Stimulated activated effector memory CD8-positive, alpha-beta T cell treated with anti-CD3 and anti-CD28 coated beads, Interleukin-12 subunit alpha, Interleukin-12 subunit beta, amount 100 ng/mL, for 72 hours (primary cell): ENCODE data around the gene BAHCC1.

Experiments used
- ATAC-seq: fragments of 150-1000 bp; cut with Tn5 transposase; 2 replicates; pipeline ENCODE4 v1.10.0; 2021
- DNase-seq, 2 donors: peaks; one replicate each; pipeline ENCODE4 v3.0.0; 2021 to 2022; ENCODE audit warnings: low spot score in 2 of 2
- H3K27ac Mint-ChIP-seq: one replicate; pipeline ENCODE4 v1.8.0; 2022; ENCODE audit warnings: mild to moderate bottlenecking, mixed read lengths
- H3K36me3 Mint-ChIP-seq: one replicate; pipeline ENCODE4 v1.8.0; 2022; ENCODE audit warnings: mild to moderate bottlenecking, mixed read lengths
- H3K4me1 Mint-ChIP-seq: one replicate; pipeline ENCODE4 v1.8.0; 2022; ENCODE audit warnings: mixed read lengths
- H3K4me3 Mint-ChIP-seq: one replicate; pipeline ENCODE4 v1.8.0; 2022; ENCODE audit warnings: mild to moderate bottlenecking, mixed read lengths
- H3K9me3 Mint-ChIP-seq: one replicate; pipeline ENCODE4 v1.8.0; 2022; ENCODE audit warnings: mixed read lengths

BAHCC1 gene

DNA sequence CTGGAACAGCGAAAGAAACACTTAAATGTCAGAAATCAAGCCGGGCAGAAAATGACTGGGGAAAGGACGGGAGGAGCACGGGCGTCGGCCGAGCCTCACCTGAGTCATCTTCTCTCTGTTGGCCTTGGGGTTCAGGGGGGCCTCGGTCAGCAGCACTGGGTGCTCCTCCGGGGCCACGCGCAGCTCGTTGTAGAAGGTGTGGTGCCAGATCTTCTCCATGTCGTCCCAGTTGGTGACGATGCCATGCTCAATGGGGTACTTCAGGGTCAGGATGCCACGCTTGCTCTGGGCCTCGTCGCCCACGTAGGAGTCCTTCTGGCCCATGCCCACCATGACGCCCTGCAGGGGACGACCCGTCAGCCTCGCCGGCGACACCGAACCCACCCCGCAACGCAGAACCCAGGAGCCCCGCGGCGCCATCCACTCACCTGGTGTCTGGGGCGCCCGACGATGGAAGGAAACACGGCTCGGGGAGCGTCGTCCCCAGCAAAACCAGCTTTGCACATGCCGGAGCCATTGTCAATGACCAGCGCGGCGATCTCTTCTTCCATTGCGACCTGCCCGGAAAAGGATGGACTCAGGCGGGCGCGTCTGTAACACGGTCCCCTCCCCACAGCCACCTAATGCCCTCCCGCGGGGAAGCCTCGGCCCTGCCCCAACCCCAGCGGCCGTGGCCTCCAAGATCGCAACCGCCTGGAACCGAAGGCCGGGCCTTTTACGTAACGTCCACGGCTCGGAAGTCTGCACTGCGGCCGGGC is 116.7 kb downstream of the BAHCC1 start:
- peak overlapping the region; percentile 98 for H3K4me3 Mint-ChIP-seq
- peaks cover 60% of the 10 kb centered on the region for H3K36me3 Mint-ChIP-seq
- H3K4me1 Mint-ChIP-seq = peaks cover 41% of the 10 kb centered on the region
- DNase-seq (no peak), ATAC-seq (peak; percentile 0)
- H3K9me3 Mint-ChIP-seq = no peaks in the 10 kb centered on the region
- H3K27ac Mint-ChIP-seq = peak overlapping the region; percentile 99

DNA sequence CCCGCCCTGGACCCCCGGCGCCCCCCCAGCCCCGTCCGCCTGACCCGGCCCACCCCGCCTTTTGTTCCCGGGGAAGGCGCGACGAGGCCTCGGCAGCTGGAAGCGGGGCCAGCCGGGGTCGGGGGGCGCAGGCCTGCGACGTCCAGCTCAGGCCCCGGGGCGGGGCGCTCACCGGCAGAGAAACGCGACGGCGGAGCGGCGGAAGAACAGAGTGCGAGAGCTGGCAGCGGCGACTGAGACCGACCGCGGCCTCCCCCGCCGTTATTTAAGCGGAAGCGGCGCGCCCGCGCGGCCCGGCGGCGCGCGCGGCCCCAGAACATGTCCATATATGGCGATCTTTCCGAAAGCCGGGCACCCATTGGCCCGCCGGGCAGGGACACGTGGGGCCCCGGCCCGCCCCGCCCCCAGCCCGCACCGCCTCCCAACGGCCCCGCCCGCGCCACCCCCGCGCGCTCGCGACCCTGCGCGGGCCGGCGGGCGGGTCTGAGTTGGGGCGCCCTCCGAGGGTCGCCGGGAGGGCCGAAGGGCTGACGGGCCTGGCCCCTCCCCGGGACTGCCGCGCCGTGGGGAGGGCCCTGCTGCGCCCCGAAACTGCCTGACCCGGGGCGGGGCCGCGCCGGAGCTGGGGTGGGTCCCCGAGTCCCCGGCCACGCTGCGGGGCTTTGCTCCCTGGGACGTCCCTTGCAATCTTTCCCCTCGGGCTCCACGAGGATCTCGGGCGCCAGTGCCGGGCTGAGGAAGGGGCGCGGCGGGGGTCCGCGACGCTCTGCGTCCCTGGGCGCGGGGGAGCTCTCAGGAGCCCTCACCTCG is 117.5 kb downstream of the BAHCC1 start, which contains the start of gene ACTG1:
Gene ACTG1 (minus strand): TSS at position 238 of the 810 bp plus-strand sequence. CDS start 445 bp downstream, outside the sequence.
- Mint-ChIP-seq H3K4me1 (peaks cover 38% of the 10 kb centered on the region), H3K36me3 (peaks cover 55% of the 10 kb centered on the region)

GRCh38 chr17:81513372-81513752 is 118.1 kb downstream of the BAHCC1 start:
- Mint-ChIP-seq H3K9me3 (no peaks in the 10 kb centered on the region), H3K4me3 (peak overlapping the region; percentile 98), H3K4me1 (peaks cover 42% of the 10 kb centered on the region), H3K27ac (peak overlapping the region; percentile 95), H3K36me3 (peaks cover 55% of the 10 kb centered on the region)
- DNase-seq (peak; percentile 53 to 88), ATAC-seq (peak; percentile 51)

More for the DNA sequence above, 117.5 kb downstream of the BAHCC1 start, which contains the start of gene ACTG1:
- H3K4me3 Mint-ChIP-seq = peak within 1 kb of the TSS; percentile 98
- peak within 1 kb of the TSS; percentile 99 for H3K27ac Mint-ChIP-seq
- ATAC-seq (peak; percentile 73), DNase-seq (peak; percentile 88 to 95)
- no peaks in the 10 kb centered on the region for H3K9me3 Mint-ChIP-seq

DNA sequence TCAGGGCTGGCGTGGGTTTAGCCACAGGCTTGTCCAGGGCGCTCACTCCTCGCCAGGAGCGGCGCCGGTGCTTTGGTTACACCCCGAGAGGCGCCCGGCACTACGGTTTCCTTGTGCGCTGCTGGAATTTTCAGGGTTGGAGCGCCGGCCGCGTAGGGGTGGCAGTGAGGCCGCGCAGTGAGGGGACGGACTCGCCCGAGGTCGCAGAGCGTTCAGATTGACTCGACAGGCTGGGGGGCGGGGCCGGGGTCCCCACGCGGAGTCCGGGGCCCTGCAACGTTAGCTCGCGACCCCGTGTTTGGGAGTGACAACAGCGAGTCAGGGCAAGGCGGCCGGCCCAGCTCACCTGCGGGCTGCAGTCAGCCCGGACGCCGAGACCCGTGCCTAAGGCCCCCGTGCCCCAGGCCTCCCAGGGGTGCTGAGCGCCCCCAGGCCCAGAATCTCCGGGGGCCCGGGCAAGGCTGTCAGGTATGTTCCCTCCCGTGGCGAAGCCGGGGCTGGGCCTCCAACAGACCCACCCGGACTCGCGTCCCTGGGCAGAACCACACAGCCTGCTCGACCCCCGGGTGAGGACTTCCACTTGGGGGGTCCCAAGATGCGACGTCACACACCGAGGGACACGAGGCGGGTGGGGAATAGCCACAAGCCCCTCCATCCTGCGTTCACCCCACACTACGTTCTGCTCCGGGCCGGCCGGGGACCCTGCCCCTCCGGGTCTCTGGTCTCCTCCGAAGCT is 118.7 kb downstream of the BAHCC1 start:
- peak overlapping the region; percentile 95 for H3K27ac Mint-ChIP-seq
- H3K4me1 Mint-ChIP-seq = peaks cover 41% of the 10 kb centered on the region
- H3K9me3 Mint-ChIP-seq = no peaks in the 10 kb centered on the region
- DNase-seq (peak; percentile 42 to 80), ATAC-seq (peak; percentile 1)
- H3K36me3 Mint-ChIP-seq = peaks cover 49% of the 10 kb centered on the region
- H3K4me3 Mint-ChIP-seq = peak overlapping the region; percentile 98

DNA sequence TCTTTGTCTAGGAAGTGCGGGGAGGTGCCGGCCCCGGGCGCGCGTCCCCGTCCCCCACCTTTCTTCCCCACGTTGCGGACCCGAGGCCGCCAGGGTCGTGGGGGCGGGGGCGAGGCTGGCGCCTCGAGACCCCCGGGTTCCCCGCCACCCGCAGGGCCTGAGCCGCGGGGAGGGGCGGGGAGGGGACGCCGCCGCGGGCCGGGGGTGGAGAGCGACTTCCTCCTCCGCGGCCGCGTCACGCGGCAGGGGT is 119.2 kb downstream of the BAHCC1 start:
- H3K4me1 Mint-ChIP-seq = peaks cover 36% of the 10 kb centered on the region
- H3K4me3 Mint-ChIP-seq = peak overlapping the region; percentile 98
- no peak for ATAC-seq
- peak overlapping the region; percentile 95 for H3K27ac Mint-ChIP-seq
- peaks cover 44% of the 10 kb centered on the region for H3K36me3 Mint-ChIP-seq
- no peak for DNase-seq
- no peaks in the 10 kb centered on the region for H3K9me3 Mint-ChIP-seq

GRCh38 chr17:81514739-81515529 is 119.7 kb downstream of the BAHCC1 start:
- Mint-ChIP-seq H3K9me3 (no peaks in the 10 kb centered on the region), H3K4me1 (peaks cover 31% of the 10 kb centered on the region), H3K4me3 (peak overlapping the region; percentile 98), H3K27ac (peak overlapping the region; percentile 81), H3K36me3 (peaks cover 39% of the 10 kb centered on the region)
- DNase-seq (peak; percentile 61 to 83), ATAC-seq (peak; percentile 49)

DNA sequence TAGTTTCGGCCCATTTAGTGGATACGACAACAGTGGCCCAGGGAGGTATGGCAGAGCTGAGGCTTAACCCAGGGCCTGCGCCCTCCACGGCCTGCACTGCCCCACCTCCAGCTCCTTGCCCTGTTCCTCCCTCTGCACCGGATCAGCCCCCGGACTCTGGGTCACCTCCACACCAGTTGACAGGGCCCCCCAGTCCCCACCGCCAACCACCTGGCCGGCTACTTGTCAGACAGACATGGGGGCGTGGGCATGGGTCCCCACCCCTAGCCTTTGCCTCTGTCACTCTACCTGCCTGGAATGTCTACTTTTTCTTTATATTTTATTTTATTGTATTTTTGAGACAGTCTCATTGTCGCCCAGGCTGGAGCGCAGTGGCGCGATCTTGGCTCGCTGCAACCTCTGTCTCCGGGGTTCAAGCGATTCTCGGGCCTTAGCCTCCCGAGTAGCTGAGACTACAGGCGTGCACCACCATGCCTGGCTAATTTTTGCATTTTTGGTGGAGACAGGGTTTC is 120.3 kb downstream of the BAHCC1 start:
- Mint-ChIP-seq H3K4me3 (peak overlapping the region; percentile 98), H3K36me3 (peaks cover 32% of the 10 kb centered on the region), H3K27ac (peak overlapping the region; percentile 81), H3K4me1 (peaks cover 26% of the 10 kb centered on the region), H3K9me3 (no peaks in the 10 kb centered on the region)
- ATAC-seq = no peak
- DNase-seq = no peak
